Activated CD4-positive, alpha-beta T cell treated with anti-CD3 and anti-CD28 coated beads for 36 hours (primary cell): ENCODE results near the gene OR10G7. TPM values are rescaled to one million over a fixed set of nuclear protein-coding genes. Genes with fewer than 3 reads are reported as not detected.

Experiments
- ATAC-seq: fragments of 200-7000 bp; cut with Tn5 transposase; one replicate; pipeline ENCODE4 v1.10.0; 2021; ENCODE audit warnings: mild to moderate bottlenecking, moderate library complexity
- CTCF ChIA-PET: fragments of 350-600 bp; sonication (Branson Sonifier 250); formaldehyde crosslinking; loops from one replicate; lab custom pipeline; 2021; ENCODE audit warnings: antibody characterized with exemption; lab: Charles Lee
- POLR2A ChIA-PET: fragments of 350-600 bp; sonication (Branson Sonifier 250); formaldehyde crosslinking; loops from one replicate; lab custom pipeline; 2021; ENCODE audit warnings: antibody characterized with exemption, inconsistent platforms; lab: Charles Lee
- DNase-seq: peaks from one replicate; pipeline ENCODE4 v3.0.0-alpha.2; 2020
- H3K27ac Mint-ChIP-seq: one replicate; pipeline ENCODE4 v1.8.0; 2021; ENCODE audit warnings: mixed read lengths
- H3K27me3 Mint-ChIP-seq: one replicate; pipeline ENCODE4 v1.8.0; 2021; ENCODE audit warnings: mixed read lengths
- H3K36me3 Mint-ChIP-seq: one replicate; pipeline ENCODE4 v1.8.0; 2021; ENCODE audit warnings: low read depth, mixed read lengths
- H3K4me1 Mint-ChIP-seq: one replicate; pipeline ENCODE4 v1.8.0; 2021; ENCODE audit warnings: mixed read lengths
- H3K4me3 Mint-ChIP-seq: one replicate; pipeline ENCODE4 v1.8.0; 2021; ENCODE audit warnings: mild to moderate bottlenecking, moderate library complexity, mixed read lengths
- H3K9me3 Mint-ChIP-seq: one replicate; pipeline ENCODE4 v1.8.0; 2021; ENCODE audit warnings: low read depth, mixed read lengths
- intact Hi-C, 2 experiments: fragments of 100-400 bp; cut with DNase I in 1 of 2; cut with micrococcal nuclease in 1 of 2; formaldehyde crosslinking; loops; one replicate each; pipeline versions ENCODE4 v1.14.2 to v1.15.1; 2022 to 2024; cut with DNase I, micrococcal nuclease
- total RNA-seq, 2 experiments: library from RNA; stranded (reverse); gene quantifications; one replicate each; pipeline ENCODE4 v1.2.3, GENCODE V29; 2021

Gene OR10G7, protein sequence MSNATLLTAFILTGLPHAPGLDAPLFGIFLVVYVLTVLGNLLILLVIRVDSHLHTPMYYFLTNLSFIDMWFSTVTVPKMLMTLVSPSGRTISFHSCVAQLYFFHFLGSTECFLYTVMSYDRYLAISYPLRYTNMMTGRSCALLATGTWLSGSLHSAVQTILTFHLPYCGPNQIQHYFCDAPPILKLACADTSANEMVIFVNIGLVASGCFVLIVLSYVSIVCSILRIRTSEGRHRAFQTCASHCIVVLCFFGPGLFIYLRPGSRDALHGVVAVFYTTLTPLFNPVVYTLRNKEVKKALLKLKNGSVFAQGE
- total RNA-seq = not detected

DNA sequence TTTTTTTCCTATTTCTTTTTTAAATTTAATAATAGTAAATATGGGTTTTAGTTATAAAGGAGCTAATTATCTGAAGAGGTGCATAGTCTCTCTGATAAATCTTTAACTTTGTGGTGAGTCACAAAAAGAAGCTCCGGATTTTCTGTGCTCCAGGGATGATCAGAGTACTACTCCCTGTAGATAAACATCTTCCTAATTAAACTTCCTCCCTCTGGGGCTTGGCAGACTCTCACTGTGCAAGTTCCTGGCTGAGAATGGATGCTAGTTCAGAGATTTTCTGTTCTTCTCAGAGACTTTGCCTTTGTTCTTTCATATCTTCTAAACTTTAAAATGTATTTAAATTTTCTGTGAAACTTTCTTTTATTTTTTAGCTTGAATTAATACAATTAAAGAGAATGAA is at the start of gene OR10G7:
Gene OR10G7, minus strand, starts transcription at position 72 of the 400 bp plus-strand sequence. CDS start 2,324 bp downstream, outside the sequence.
- ATAC-seq (no peak), DNase-seq (no peak)
- Mint-ChIP-seq H3K36me3 (no peaks in the 10 kb centered on the region), H3K9me3 (no peaks in the 10 kb centered on the region), H3K27ac (no peak within 1 kb of the TSS), H3K4me1 (no peaks in the 10 kb centered on the region), H3K4me3 (no peak within 1 kb of the TSS), H3K27me3 (peaks cover 13% of the 10 kb centered on the region)
- ChIA-PET CTCF (interaction anchor here (1.1 kb wide), 1 partner anchor 544 kb away, joined by 4 read pairs; no protein-coding TSS in a partner anchor), POLR2A (interaction anchor here (0.6 kb wide), 1 partner anchor 341 kb away, joined by 3 read pairs; no protein-coding TSS in a partner anchor)
- intact Hi-C loops = no loop called here

DNA sequence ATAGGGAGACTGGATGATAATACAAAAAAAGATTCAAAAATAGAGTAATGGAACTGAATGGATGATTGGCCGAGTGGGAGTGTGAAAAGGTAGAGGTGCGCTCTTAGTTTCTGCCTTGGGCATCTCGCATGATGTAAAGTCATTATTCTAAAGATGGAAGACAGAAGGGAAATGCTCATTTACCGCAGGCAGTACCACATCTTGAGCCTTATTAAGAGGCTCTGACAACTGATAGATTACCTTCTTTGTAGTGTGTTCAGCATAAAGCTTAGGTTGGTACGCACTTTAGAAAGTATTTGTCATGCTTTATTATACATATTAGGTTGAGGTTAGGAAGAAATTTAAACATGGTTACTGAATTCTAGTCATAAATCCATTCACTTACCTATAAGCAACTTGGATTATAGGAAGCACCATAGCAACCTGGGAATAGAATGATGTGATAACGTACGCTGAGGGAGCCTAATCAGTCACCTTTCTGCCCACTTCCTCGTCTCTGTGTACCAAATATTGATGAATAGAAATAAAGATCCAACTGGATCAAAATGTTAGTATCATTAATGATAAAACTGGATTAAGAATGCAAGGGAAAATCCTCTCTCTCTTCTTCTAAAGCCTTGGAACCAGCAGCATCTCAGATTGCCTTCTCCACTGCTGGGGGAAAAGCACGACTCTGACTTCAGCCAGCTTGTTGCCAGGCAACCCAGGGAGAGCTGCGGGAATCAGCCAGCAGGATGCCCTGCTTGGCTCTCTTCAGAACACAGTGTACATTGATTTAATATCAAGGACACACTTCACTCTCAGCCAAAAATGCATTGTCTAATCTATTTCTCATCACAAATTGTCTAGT is 45.1 kb upstream of the OR10G7 start:
- POLR2A ChIA-PET = no interaction called here
- Mint-ChIP-seq H3K4me3 (no peak overlapping the region), H3K27me3 (peaks cover 22% of the 10 kb centered on the region), H3K4me1 (no peaks in the 10 kb centered on the region), H3K36me3 (no peaks in the 10 kb centered on the region), H3K9me3 (no peaks in the 10 kb centered on the region), H3K27ac (no peak overlapping the region)
- no peak for ATAC-seq
- intact Hi-C loops = no loop called here
- DNase-seq = no peak
- CTCF ChIA-PET = interaction anchor here (1.0 kb wide), 1 partner anchor 11 kb away, joined by 3 read pairs; no protein-coding TSS in a partner anchor

DNA sequence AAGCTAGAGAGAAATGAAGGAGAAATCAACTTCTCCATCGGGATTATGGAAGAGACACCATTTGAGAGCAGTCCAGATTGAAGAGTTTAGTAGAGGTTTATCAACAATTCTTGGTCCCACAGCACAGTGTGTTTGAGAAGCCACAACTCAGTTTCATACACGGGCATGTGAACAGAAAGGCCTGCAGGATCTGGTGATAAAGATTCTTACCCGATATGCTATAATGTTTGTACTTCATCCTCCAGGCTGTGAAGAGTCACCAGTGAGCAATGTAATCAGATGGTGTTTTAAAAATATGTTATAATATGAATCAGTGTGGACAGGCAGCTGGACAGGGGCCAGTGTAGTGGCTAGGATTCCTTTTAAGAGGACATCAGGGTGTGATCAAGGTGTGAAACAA is 44.5 kb upstream of the OR10G7 start:
- ChIA-PET CTCF (interaction anchor here (1.4 to 2.0 kb wide), 2 partner anchors 14 to 29 kb away, joined by 3 to 6 read pairs; partner anchors contain the start of gene VWA5A), POLR2A (no interaction called here)
- no peaks in the 10 kb centered on the region for H3K36me3 Mint-ChIP-seq
- peaks cover 18% of the 10 kb centered on the region for H3K27me3 Mint-ChIP-seq
- no peaks in the 10 kb centered on the region for H3K4me1 Mint-ChIP-seq
- H3K9me3 Mint-ChIP-seq = no peaks in the 10 kb centered on the region
- intact Hi-C loops = no loop called here
- H3K27ac Mint-ChIP-seq = no peak overlapping the region
- no peak for DNase-seq
- ATAC-seq = no peak
- H3K4me3 Mint-ChIP-seq = no peak overlapping the region

DNA sequence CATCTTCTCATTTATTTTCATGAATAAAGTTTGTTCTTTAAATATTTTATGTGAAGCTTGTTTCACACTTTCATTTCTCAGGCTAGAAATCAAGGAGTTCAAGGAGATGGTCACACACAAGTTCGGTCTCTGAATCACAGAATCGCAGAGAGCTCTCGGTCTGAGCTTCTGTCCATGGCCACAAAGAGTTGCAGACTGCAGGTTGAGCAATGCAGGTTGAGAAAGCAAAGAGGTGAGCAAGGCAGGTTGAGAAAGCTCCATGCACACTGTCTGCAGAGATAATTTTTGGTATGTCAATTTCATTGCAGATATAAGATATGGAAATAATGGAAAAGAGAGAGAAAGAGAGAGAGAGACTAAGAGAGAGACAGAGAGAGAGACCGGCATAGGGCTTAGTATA is 41.2 kb upstream of the OR10G7 start:
- CTCF ChIA-PET = interaction anchor here (0.6 to 1.4 kb wide), 5 partner anchors 11 to 111 kb away, joined by 3 to 9 read pairs (median 4); no protein-coding TSS in a partner anchor
- POLR2A ChIA-PET = no interaction called here
- intact Hi-C loops = no loop called here
- no peaks in the 10 kb centered on the region for H3K4me1 Mint-ChIP-seq
- DNase-seq (no peak), ATAC-seq (no peak)
- no peaks in the 10 kb centered on the region for H3K9me3 Mint-ChIP-seq
- H3K27ac Mint-ChIP-seq = no peak overlapping the region
- H3K27me3 Mint-ChIP-seq = peaks cover 25% of the 10 kb centered on the region
- H3K36me3 Mint-ChIP-seq = no peaks in the 10 kb centered on the region
- no peak overlapping the region for H3K4me3 Mint-ChIP-seq

DNA sequence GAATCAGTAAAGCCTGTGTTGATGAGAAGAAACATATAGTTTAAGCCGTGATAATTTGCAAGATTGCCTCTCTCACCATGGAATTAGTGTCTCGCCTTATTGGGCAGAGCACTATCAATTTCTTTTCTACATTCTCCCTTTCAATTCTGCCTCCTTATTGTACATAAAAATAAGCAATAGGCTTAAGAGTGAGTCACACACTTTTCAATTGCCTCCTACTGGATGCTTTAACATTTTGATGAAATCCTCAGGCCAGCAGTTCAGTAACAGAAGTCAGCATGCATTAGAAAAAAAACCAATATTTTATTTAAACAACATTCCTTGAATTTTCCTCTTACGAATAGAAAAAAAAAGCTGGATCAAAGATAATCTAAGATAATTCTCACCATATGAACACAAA is 40.4 kb upstream of the OR10G7 start:
- ChIA-PET POLR2A (no interaction called here), CTCF (interaction anchor here (0.6 to 1.4 kb wide), 5 partner anchors 10 to 112 kb away, joined by 3 to 9 read pairs (median 4); no protein-coding TSS in a partner anchor)
- no peak for DNase-seq
- H3K4me1 Mint-ChIP-seq = peaks cover 4% of the 10 kb centered on the region
- H3K27ac Mint-ChIP-seq = no peak overlapping the region
- no peaks in the 10 kb centered on the region for H3K36me3 Mint-ChIP-seq
- no peaks in the 10 kb centered on the region for H3K9me3 Mint-ChIP-seq
- intact Hi-C loops = no loop called here
- H3K27me3 Mint-ChIP-seq = peaks cover 31% of the 10 kb centered on the region
- no peak overlapping the region for H3K4me3 Mint-ChIP-seq
- no peak for ATAC-seq

DNA sequence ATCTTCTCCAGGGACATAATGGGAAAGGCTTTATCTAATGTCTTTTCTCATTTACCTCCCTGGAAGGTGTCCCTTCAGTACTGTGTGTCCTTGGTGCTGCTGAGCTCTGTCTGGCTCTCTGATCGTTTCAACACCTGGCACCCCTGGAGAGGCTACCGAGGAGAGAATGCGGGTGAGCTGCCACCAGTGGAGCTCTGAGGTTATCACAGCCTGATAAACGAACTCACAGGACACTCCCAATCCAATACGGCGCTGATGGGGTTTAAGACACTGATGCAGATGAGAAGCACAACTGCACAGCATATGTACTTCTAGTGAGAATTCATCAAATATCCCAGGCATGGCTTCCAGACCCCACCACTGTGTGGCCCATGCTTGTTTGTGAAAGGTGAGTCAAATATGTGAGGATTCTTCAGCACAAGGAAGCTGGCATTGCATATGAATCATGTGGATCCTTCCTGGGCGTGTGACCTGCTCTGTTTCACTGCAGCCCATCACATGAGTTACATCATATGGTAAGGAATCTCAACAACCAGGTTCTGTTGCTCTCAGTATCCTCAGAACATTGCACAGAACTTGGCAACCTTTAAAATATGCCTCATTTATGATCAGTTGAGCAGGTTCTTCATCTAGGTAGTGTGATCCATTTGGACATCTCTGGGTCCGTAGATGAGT is 39.3 kb upstream of the OR10G7 start:
- no peaks in the 10 kb centered on the region for H3K36me3 Mint-ChIP-seq
- peaks cover 31% of the 10 kb centered on the region for H3K27me3 Mint-ChIP-seq
- no peak for DNase-seq
- no peak for ATAC-seq
- H3K27ac Mint-ChIP-seq = no peak overlapping the region
- intact Hi-C loops = no loop called here
- ChIA-PET CTCF (interaction anchor here (0.6 to 0.9 kb wide), 2 partner anchors 19 to 44 kb away, joined by 3 read pairs; no protein-coding TSS in a partner anchor), POLR2A (no interaction called here)
- no peak overlapping the region for H3K4me3 Mint-ChIP-seq
- H3K4me1 Mint-ChIP-seq = peaks cover 7% of the 10 kb centered on the region
- H3K9me3 Mint-ChIP-seq = no peaks in the 10 kb centered on the region

DNA sequence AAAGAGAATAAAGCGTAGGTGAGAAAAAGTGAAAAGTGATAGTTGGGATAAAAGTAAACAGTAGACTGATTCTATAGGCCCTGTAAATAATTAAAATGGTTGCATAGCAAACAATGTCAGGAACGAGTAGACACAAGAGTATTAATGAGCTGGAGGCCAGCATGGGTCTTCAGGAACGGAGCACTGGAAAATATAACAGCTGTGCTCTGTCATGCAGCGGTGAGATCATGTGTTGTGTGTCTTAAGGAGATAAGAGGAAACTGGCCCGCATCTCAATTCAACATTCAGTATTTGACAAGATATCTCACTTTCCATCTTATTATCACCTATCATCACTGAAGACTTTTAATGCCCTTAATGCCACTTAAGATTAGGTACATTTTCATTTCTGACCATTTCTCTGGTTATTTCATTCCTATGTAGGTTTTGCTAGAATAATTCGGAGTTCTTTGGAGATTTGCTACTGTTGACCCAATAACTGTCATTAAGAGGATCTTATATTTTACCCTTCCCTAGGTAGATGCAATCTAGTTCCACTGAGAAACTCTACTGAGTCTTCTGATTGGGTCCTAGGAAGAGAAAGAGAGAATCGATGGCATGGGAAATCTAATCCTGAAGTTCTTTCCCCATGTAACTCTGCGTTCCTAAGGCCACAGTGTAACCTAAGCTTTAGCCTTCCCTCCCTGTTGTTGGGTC is 38.7 kb upstream of the OR10G7 start:
- Mint-ChIP-seq H3K9me3 (no peaks in the 10 kb centered on the region), H3K27me3 (peaks cover 32% of the 10 kb centered on the region), H3K4me3 (no peak overlapping the region), H3K27ac (no peak overlapping the region), H3K36me3 (no peaks in the 10 kb centered on the region), H3K4me1 (peaks cover 7% of the 10 kb centered on the region)
- DNase-seq = no peak
- intact Hi-C loops = no loop called here
- no peak for ATAC-seq
- ChIA-PET CTCF (interaction anchor here (0.9 kb wide), 1 partner anchor 45 kb away, joined by 3 read pairs; no protein-coding TSS in a partner anchor), POLR2A (no interaction called here)

DNA sequence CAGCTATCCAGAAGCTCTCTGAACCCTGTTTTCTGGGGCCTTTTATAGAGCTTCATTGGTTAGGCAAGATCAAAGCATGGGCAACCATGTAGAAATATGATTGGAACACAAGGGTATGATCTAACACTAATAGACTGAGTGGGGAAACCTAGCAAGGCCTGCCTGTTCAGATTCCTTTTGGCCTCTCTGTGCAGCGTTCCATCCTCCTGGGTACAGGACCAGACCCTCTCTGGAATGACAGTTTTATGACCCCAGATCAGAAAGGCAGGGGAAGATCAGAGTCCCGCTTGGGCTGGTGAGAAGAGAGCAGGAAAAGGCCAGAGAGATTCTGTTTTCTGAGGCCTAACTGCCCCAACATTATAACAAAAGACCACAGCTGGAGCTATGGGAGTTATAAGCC is 37.5 kb upstream of the OR10G7 start:
- no peak overlapping the region for H3K27ac Mint-ChIP-seq
- no peak overlapping the region for H3K4me3 Mint-ChIP-seq
- no peak for ATAC-seq
- ChIA-PET POLR2A (no interaction called here), CTCF (no interaction called here)
- peaks cover 32% of the 10 kb centered on the region for H3K27me3 Mint-ChIP-seq
- peaks cover 7% of the 10 kb centered on the region for H3K4me1 Mint-ChIP-seq
- H3K9me3 Mint-ChIP-seq = no peaks in the 10 kb centered on the region
- no peak for DNase-seq
- H3K36me3 Mint-ChIP-seq = no peaks in the 10 kb centered on the region
- intact Hi-C loops = no loop called here

DNA sequence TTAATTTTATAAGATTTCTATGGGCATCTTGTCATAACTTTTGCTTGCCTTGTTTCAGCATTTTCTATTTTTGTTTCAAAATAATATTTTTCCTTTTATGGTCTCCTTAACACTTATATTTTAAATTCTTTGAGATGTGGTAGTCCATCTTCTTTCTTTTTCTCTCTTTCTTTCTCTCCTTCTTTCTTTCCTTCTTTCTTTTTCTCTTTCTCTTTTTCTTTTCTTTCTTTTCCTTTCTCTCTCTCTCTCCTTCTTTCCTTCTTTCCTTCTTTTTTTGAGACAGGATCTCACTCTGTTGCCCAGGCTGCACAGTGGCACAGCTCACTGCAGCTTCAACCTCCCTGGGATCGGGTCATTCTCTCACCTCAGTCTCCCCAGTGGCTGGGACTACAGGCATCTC is 36.1 kb upstream of the OR10G7 start:
- H3K4me3 Mint-ChIP-seq = no peak overlapping the region
- no peak overlapping the region for H3K27ac Mint-ChIP-seq
- DNase-seq (no peak), ATAC-seq (no peak)
- peaks cover 7% of the 10 kb centered on the region for H3K4me1 Mint-ChIP-seq
- no peaks in the 10 kb centered on the region for H3K9me3 Mint-ChIP-seq
- H3K27me3 Mint-ChIP-seq = peaks cover 31% of the 10 kb centered on the region
- intact Hi-C loops = no loop called here
- no peaks in the 10 kb centered on the region for H3K36me3 Mint-ChIP-seq
- ChIA-PET CTCF (interaction anchor here (1.4 kb wide), 1 partner anchor 117 kb away, joined by 3 read pairs; no protein-coding TSS in a partner anchor), POLR2A (no interaction called here)

DNA sequence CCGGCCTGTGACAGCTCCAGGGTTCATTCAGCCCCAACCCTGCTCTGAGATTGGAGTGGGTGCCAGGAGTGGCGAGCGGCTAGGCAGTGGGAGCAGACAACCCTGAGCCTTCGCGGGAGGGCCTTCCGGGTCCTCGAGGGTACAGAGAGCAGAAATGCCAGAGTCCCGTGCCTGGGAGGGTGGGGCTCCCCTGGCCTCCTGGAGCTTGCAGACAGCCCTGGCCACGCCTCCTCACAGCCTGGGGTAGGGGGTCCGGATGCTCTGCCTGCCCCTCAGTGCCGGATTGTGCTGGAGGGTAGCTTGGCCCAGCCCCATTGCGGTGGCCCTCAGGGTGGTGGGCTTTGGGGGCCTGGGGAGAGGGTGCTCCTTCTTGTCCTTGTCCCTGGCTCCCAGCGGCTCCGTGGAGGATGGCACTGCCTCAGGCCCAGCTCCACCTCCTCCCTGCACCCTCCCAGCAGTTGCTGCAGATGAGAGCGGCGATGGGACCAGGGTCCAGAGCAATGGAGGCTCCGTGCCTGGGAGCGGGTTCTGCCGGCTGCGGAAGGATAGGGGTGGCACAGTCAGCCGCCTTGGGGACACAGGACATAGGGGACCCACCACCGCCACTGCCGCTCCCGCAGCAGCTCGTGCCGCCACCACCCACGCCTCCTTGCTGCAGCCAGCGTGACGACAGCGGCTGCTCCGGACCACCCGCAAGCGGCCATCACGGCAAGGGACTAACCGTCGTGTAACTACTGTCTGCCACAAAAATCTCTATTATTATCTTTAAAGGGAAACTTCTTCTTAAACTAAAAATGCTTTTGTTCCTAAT is 34.9 kb upstream of the OR10G7 start:
- intact Hi-C loops = no loop called here
- Mint-ChIP-seq H3K4me1 (peaks cover 10% of the 10 kb centered on the region), H3K27ac (no peak overlapping the region), H3K9me3 (no peaks in the 10 kb centered on the region), H3K27me3 (peaks cover 26% of the 10 kb centered on the region), H3K36me3 (no peaks in the 10 kb centered on the region), H3K4me3 (peak overlapping the region; percentile 32)
- ATAC-seq (peak; percentile 55), DNase-seq (peak; percentile 44)
- ChIA-PET CTCF (interaction anchor here (1.3 to 1.4 kb wide), 4 partner anchors 10 to 118 kb away, joined by 3 to 10 read pairs (median 4); no protein-coding TSS in a partner anchor), POLR2A (no interaction called here)
